IMR-90 (cell line): ENCODE results near the gene STYXL1. TPM values are rescaled to one million over a fixed set of nuclear protein-coding genes. Genes with fewer than 3 reads are reported as not detected.

Experiments
- ATAC-seq: fragments of 200-7000 bp; cut with Tn5 transposase; 2 replicates; pipeline ENCODE4 v1.9.1; 2020; ENCODE audit warnings: low read depth, mild to moderate bottlenecking, moderate library complexity
- BruUV-seq: library from RNA; stranded (reverse); fragments of 400-500 nt; replicated peaks from 2 replicates; lab custom pipeline; 2021; lab: Mats Ljungman, UMichigan
- CTCF ChIA-PET: fragments of 300-600 bp; formaldehyde crosslinking; extraction: SDS; loops from one replicate; lab custom pipeline; 2021; ENCODE audit warnings: antibody characterized with exemption; lab: Yijun Ruan, JAX
- POLR2A ChIA-PET: fragments of 300-600 bp; sonication (Branson Sonifier 250); formaldehyde crosslinking; loops from one replicate; lab custom pipeline; 2022; ENCODE audit warnings: antibody characterized with exemption; ENCODE audit not compliant: unreplicated experiment; lab: Charles Lee
- DNase-seq: peaks from one replicate; pipeline ENCODE4 v3.0.0; 2013
- H2AFZ ChIP-seq: replicated peaks from 2 replicates; pipeline ENCODE3; 2013; ENCODE audit warnings: low read length, mild to moderate bottlenecking; ENCODE audit not compliant: poor library complexity
- H2AK5ac ChIP-seq: 2 replicates; pipeline ENCODE4 v1.6.1; 2013; ENCODE audit warnings: low read depth, low read length, inconsistent platforms
- H2AK9ac ChIP-seq: replicated peaks from 2 replicates; pipeline ENCODE3; 2013; ENCODE audit warnings: mild to moderate bottlenecking, low read depth, low read length, moderate library complexity; ENCODE audit not compliant: poor library complexity
- H2BK120ac ChIP-seq: 2 replicates; pipeline ENCODE4 v1.6.1; 2013; ENCODE audit warnings: low read depth, low read length, inconsistent platforms
- H2BK15ac ChIP-seq: 3 replicates; pipeline ENCODE4 v1.6.1; 2013; ENCODE audit warnings: low read depth, low read length, inconsistent platforms
- H2BK20ac ChIP-seq: 2 replicates; pipeline ENCODE4 v1.6.1; 2013; ENCODE audit warnings: low read depth, mild to moderate bottlenecking, inconsistent platforms, low read length, moderate library complexity
- H2BK5ac ChIP-seq: 2 replicates; pipeline ENCODE4 v1.6.1; 2013; ENCODE audit warnings: mild to moderate bottlenecking, low read depth, low read length, inconsistent platforms; ENCODE audit not compliant: poor library complexity, severe bottlenecking
- H3K14ac ChIP-seq: replicated peaks from 2 replicates; pipeline ENCODE4 v1.6.1; 2013; ENCODE audit warnings: low read depth, low read length, inconsistent platforms
- H3K18ac ChIP-seq: 2 replicates; pipeline ENCODE4 v1.6.1; 2013; ENCODE audit warnings: low read depth, low read length, control low read depth
- H3K23ac ChIP-seq: 2 replicates; pipeline ENCODE4 v1.6.1; 2013; ENCODE audit warnings: low read depth, low read length, inconsistent platforms
- H3K27ac ChIP-seq: 2 replicates; pipeline ENCODE4 v1.5.1; 2013; ENCODE audit warnings: mild to moderate bottlenecking, control low read depth, low read length; ENCODE audit not compliant: insufficient read depth
- H3K27me3 ChIP-seq: 2 replicates; pipeline ENCODE4 v1.6.1; 2013; ENCODE audit warnings: low read length; ENCODE audit not compliant: control insufficient read depth, insufficient read depth
- H3K36me3 ChIP-seq: 2 replicates; pipeline ENCODE4 v1.6.1; 2013; ENCODE audit warnings: low read length, mixed read lengths; ENCODE audit not compliant: control insufficient read depth, insufficient read depth
- H3K4ac ChIP-seq: 2 replicates; pipeline ENCODE4 v1.6.1; 2013; ENCODE audit warnings: low read depth, low read length, inconsistent platforms
- H3K4me1 ChIP-seq: 2 replicates; pipeline ENCODE4 v1.6.1; 2013; ENCODE audit warnings: low read length, mixed read lengths; ENCODE audit not compliant: control insufficient read depth, insufficient read depth
- H3K4me2 ChIP-seq: 2 replicates; pipeline ENCODE4 v1.6.1; 2013; ENCODE audit warnings: low read depth, mild to moderate bottlenecking, control low read depth, low read length, moderate library complexity
- H3K4me3 ChIP-seq: 2 replicates; pipeline ENCODE4 v1.5.1; 2013; ENCODE audit warnings: low read depth, mild to moderate bottlenecking, control low read depth, low read length, moderate library complexity; ENCODE audit not compliant: insufficient read depth
- H3K56ac ChIP-seq: 2 replicates; pipeline ENCODE4 v1.6.1; 2013; ENCODE audit warnings: low read length, inconsistent platforms; ENCODE audit not compliant: insufficient read depth; ENCODE audit errors: extremely low read depth
- H3K79me1 ChIP-seq, 2 experiments: 2 replicates each; pipeline ENCODE4 v1.6.1; 2013; ENCODE audit warnings: low read length in 2 of 2, inconsistent platforms in 1 of 2, low read depth in 1 of 2
- H3K9ac ChIP-seq: 2 replicates; pipeline ENCODE4 v1.6.1; 2013; ENCODE audit warnings: low read depth, low read length, control low read depth
- H3K9me1 ChIP-seq: 2 replicates; pipeline ENCODE4 v1.6.1; 2013; ENCODE audit warnings: low read length, inconsistent platforms; ENCODE audit not compliant: insufficient read depth
- H3K9me3 ChIP-seq: 2 replicates; pipeline ENCODE4 v1.6.1; 2013; ENCODE audit warnings: low read length; ENCODE audit not compliant: control insufficient read depth, insufficient read depth
- H4K20me1 ChIP-seq: 2 replicates; pipeline ENCODE4 v1.6.1; 2013; ENCODE audit warnings: low read length, inconsistent platforms; ENCODE audit not compliant: insufficient read depth
- H4K5ac ChIP-seq: 2 replicates; pipeline ENCODE4 v1.6.1; 2013; ENCODE audit warnings: mild to moderate bottlenecking, low read depth, low read length, control low read depth
- H4K8ac ChIP-seq, 2 experiments: 2 replicates each; pipeline ENCODE4 v1.6.1; 2013; ENCODE audit warnings: low read depth in 2 of 2, low read length in 2 of 2, control low read depth in 1 of 2, inconsistent platforms in 1 of 2
- H4K91ac ChIP-seq: 2 replicates; pipeline ENCODE4 v1.6.1; 2013; ENCODE audit warnings: low read depth, low read length, inconsistent platforms; ENCODE audit not compliant: insufficient read depth
- BHLHE40 ChIP-seq: fragments of 150-350 bp; IDR thresholded peaks from 2 replicates; pipeline ENCODE4 v1.6.1; 2016; ENCODE audit warnings: mild to moderate bottlenecking, low read depth, low read length
- CEBPB ChIP-seq: IDR thresholded peaks from 2 replicates; pipeline ENCODE4 v1.6.1; 2012; ENCODE audit warnings: low read depth, low read length, improper control_type of control experiment
- CHD1 ChIP-seq: IDR thresholded peaks from 2 replicates; pipeline ENCODE4 v1.6.1; 2012; ENCODE audit warnings: low read depth, low read length, improper control_type of control experiment
- FOS ChIP-seq: fragments of 150-350 bp; IDR thresholded peaks from 2 replicates; pipeline ENCODE4 v1.6.1; 2016; ENCODE audit warnings: low read depth, low read length
- MAFK ChIP-seq: IDR thresholded peaks from 2 replicates; pipeline ENCODE4 v1.6.1; 2012; ENCODE audit warnings: low read depth, low read length, improper control_type of control experiment
- MAZ ChIP-seq: IDR thresholded peaks from 2 replicates; pipeline ENCODE4 v1.6.1; 2012; ENCODE audit warnings: low read depth, mild to moderate bottlenecking, low read length, improper control_type of control experiment, moderate library complexity, borderline replicate concordance
- MXI1 ChIP-seq: IDR thresholded peaks from 2 replicates; pipeline ENCODE4 v1.6.1; 2012; ENCODE audit warnings: low read depth, mild to moderate bottlenecking, low read length, moderate library complexity, borderline replicate concordance
- NFE2L2 ChIP-seq: fragments of 150-350 bp; IDR thresholded peaks from 2 replicates; pipeline ENCODE4 v1.6.1; 2016; ENCODE audit warnings: low read depth, mild to moderate bottlenecking, low read length
- POLR2A ChIP-seq: IDR thresholded peaks from 2 replicates; pipeline ENCODE4 v1.6.1; 2012; ENCODE audit warnings: mild to moderate bottlenecking, low read depth, low read length
- RAD21 ChIP-seq: IDR thresholded peaks from 2 replicates; pipeline ENCODE4 v1.6.1; 2012; ENCODE audit warnings: low read length, improper control_type of control experiment
- RCOR1 ChIP-seq: IDR thresholded peaks from 2 replicates; pipeline ENCODE4 v1.6.1; 2012; ENCODE audit warnings: mild to moderate bottlenecking, low read length, improper control_type of control experiment; ENCODE audit not compliant: insufficient replicate concordance
- RFX5 ChIP-seq: IDR thresholded peaks from 2 replicates; pipeline ENCODE4 v1.8.0; 2012; ENCODE audit warnings: low read depth, mild to moderate bottlenecking, low read length, moderate library complexity
- SMC3 ChIP-seq: fragments of 150-350 bp; IDR thresholded peaks from 2 replicates; pipeline ENCODE4 v1.6.1; 2016; ENCODE audit warnings: low read depth, mild to moderate bottlenecking, antibody characterized with exemption, low read length, moderate library complexity
- WGBS, 2 experiments: methylation state at CpG; one replicate each; pipeline versions ENCODE4 v1.1.5 to v1.1.7; 2013; ENCODE audit warnings: missing lambda C conversion rate in 2 of 2; ENCODE audit not compliant: insufficient read length in 1 of 2; ENCODE audit errors: extremely low coverage in 2 of 2; 5-methylcytosine and 5-hydroxymethylcytosine counted together
- dilution Hi-C: fragments of 300-500 bp; cut with HindIII; formaldehyde crosslinking; loops from one replicate; pipeline ENCODE4 v1.14.3; 2018; ENCODE audit warnings: low sequenced_read_pairs; ENCODE audit not compliant: unreplicated experiment
- in situ Hi-C: fragments of 300-500 bp; cut with MboI; formaldehyde crosslinking; loops from 3 replicates; pipeline ENCODE4 v1.14.3; 2019; ENCODE audit warnings: low sequenced_read_pairs, inconsistent platforms, mixed read lengths
- intact Hi-C: fragments of 100-400 bp; cut with micrococcal nuclease; formaldehyde crosslinking; loops from 2 replicates; pipeline ENCODE4 v1.10.0; 2022
- polyA plus RNA-seq, 3 experiments: library from polyadenylated mRNA; depleted of rRNA; stranded (reverse); fragments of >200 nt; gene quantifications; 2 replicates each; pipeline ENCODE4 v1.2.3, GENCODE V29; 2012; ENCODE audit warnings: low replicate concordance in 1 of 3
- total RNA-seq: library from RNA; depleted of rRNA; stranded (reverse); fragments of >200 nt; gene quantifications from 2 replicates; pipeline ENCODE4 v1.2.3, GENCODE V29; 2012
- TF ChIP-seq, protein P1 (sequence below): fragments of 150-350 bp; IDR thresholded peaks from 2 replicates; pipeline ENCODE4 v1.6.1; 2017; ENCODE audit warnings: mild to moderate bottlenecking, antibody characterized with exemption, low read length, low read depth
- TF ChIP-seq, protein P2 (sequence below): conservative IDR thresholded peaks from 2 replicates; pipeline ENCODE4 v1.5.1; 2012; ENCODE audit warnings: mild to moderate bottlenecking, low read depth, low read length, improper control_type of control experiment
- TF ChIP-seq, protein P3 (sequence below): fragments of 150-350 bp; IDR thresholded peaks from 2 replicates; pipeline ENCODE4 v1.6.1; 2016; ENCODE audit warnings: low read depth, mild to moderate bottlenecking, low read length, moderate library complexity, borderline replicate concordance

STYXL1 gene
- total and polyA plus RNA-seq, 2 of the 4 experiments (the other 2 are of a cell fraction): 66.1 to 73.8 TPM

DNA sequence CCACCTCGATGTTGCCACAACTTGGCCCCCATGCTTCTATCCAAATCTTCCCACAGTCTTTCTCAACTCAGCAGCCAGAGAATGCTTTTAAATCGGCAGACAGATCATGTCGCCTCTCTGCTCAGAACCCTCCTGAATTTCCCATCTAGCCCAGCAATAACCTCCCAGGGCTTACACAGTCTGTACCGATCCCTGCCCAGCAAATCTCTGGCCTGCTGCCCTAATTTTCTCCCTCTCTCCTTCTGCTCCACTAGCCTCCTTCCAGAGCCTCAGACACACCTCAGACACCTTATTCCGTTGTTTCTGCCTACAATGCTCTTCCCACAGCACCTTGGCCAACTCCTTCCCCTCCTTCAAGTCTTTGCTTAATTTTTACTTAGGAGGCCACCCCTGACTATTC, 32.4 kb upstream of the STYXL1 start:
- no peak overlapping the region for H4K8ac ChIP-seq
- H3K79me1 ChIP-seq: no peaks in the 10 kb centered on the region
- H3K9me3 ChIP-seq: no peaks in the 10 kb centered on the region; the same call in 1 of the 2 replicates
- no peak overlapping the region for H2BK5ac ChIP-seq
- CTCF ChIA-PET: no interaction called here
- H3K23ac ChIP-seq: no peak overlapping the region
- no peak overlapping the region for H4K5ac ChIP-seq
- no peak overlapping the region for H3K4me3 ChIP-seq
- no peak overlapping the region for H3K27ac ChIP-seq
- 32% methylated on average over 3 of the region's 5 CpGs; no CpG with 5 or more reads in 1 of the 2 experiments for WGBS, 2 experiments
- H3K9ac ChIP-seq: no peak overlapping the region
- no peak overlapping the region for H3K4me2 ChIP-seq
- no peaks in the 10 kb centered on the region for H3K36me3 ChIP-seq
- H2AK5ac ChIP-seq: 0 out of 2 replicates have a peak overlapping the region, but pooled peaks have one; percentile 73
- BruUV-seq: no TSS peak
- DNase-seq: no peak
- intact Hi-C loops (no loop called here), in situ Hi-C loops (no loop called here), dilution Hi-C loops (no loop called here)
- H3K18ac ChIP-seq: no peak overlapping the region
- H3K14ac ChIP-seq: no peak overlapping the region
- H4K20me1 ChIP-seq: no peaks in the 10 kb centered on the region
- H3K4ac ChIP-seq: no peak overlapping the region
- TF ChIP-seq CEBPB: no peak
- TF ChIP-seq, protein P1, sequence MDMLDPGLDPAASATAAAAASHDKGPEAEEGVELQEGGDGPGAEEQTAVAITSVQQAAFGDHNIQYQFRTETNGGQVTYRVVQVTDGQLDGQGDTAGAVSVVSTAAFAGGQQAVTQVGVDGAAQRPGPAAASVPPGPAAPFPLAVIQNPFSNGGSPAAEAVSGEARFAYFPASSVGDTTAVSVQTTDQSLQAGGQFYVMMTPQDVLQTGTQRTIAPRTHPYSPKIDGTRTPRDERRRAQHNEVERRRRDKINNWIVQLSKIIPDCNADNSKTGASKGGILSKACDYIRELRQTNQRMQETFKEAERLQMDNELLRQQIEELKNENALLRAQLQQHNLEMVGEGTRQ: no peak
- no peak for TF ChIP-seq RFX5
- no peak for TF ChIP-seq FOS
- no peak for TF ChIP-seq RAD21
- no peak for TF ChIP-seq CHD1
- TF ChIP-seq SMC3: no peak
- no peak for TF ChIP-seq BHLHE40
- TF ChIP-seq MAZ: no peak
- TF ChIP-seq POLR2A: no peak
- TF ChIP-seq NFE2L2: no peak
- TF ChIP-seq, protein P2, sequence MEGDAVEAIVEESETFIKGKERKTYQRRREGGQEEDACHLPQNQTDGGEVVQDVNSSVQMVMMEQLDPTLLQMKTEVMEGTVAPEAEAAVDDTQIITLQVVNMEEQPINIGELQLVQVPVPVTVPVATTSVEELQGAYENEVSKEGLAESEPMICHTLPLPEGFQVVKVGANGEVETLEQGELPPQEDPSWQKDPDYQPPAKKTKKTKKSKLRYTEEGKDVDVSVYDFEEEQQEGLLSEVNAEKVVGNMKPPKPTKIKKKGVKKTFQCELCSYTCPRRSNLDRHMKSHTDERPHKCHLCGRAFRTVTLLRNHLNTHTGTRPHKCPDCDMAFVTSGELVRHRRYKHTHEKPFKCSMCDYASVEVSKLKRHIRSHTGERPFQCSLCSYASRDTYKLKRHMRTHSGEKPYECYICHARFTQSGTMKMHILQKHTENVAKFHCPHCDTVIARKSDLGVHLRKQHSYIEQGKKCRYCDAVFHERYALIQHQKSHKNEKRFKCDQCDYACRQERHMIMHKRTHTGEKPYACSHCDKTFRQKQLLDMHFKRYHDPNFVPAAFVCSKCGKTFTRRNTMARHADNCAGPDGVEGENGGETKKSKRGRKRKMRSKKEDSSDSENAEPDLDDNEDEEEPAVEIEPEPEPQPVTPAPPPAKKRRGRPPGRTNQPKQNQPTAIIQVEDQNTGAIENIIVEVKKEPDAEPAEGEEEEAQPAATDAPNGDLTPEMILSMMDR: no peak
- no peak for TF ChIP-seq RCOR1
- TF ChIP-seq, protein P3, sequence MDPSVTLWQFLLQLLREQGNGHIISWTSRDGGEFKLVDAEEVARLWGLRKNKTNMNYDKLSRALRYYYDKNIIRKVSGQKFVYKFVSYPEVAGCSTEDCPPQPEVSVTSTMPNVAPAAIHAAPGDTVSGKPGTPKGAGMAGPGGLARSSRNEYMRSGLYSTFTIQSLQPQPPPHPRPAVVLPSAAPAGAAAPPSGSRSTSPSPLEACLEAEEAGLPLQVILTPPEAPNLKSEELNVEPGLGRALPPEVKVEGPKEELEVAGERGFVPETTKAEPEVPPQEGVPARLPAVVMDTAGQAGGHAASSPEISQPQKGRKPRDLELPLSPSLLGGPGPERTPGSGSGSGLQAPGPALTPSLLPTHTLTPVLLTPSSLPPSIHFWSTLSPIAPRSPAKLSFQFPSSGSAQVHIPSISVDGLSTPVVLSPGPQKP: no peak
- no peak for TF ChIP-seq MAFK
- TF ChIP-seq MXI1: no peak
- peaks cover 11% of the 10 kb centered on the region for H3K4me1 ChIP-seq
- no peak overlapping the region for H3K56ac ChIP-seq
- 0 out of 2 replicates have a peak, but pooled peaks cover 8% of the 10 kb centered on the region for H3K9me1 ChIP-seq
- H4K91ac ChIP-seq: no peak overlapping the region
- no peaks in the 10 kb centered on the region for H3K27me3 ChIP-seq
- no peak overlapping the region for H2BK20ac ChIP-seq
- POLR2A ChIA-PET: no interaction called here
- H2AK9ac ChIP-seq: no peak overlapping the region
- H2AFZ ChIP-seq: no peak overlapping the region
- no peak overlapping the region for H2BK15ac ChIP-seq
- no peak for ATAC-seq
- no peak overlapping the region for H2BK120ac ChIP-seq
